ENCODE measurements around the gene SYT1. TPM values are rescaled to one million over a fixed set of nuclear protein-coding genes. Genes with fewer than 3 reads are reported as not detected.

The SYT1 gene
- total RNA-seq, 1 experiment from 2014 or later, result 44.9 TPM

GRCh38 chr12:78928200-78929074 lies 63.9 kb downstream of the SYT1 start:
- H3K9me3 ChIP-seq (ENCODE audit: control insufficient read depth in 1 of 2, insufficient read depth in 1 of 2, low read depth in 1 of 2, low read length in 2 of 2), result no peaks in the 10 kb centered on the region
- H3K4me2 ChIP-seq (ENCODE audit: low read length), result peak overlapping the region; percentile 29
- no peaks in the 10 kb centered on the region for H3K36me3 ChIP-seq (ENCODE audit: control insufficient read depth in 1 of 2, insufficient read depth in 2 of 2, low read length in 2 of 2)
- no peak overlapping the region for H3K9ac ChIP-seq (ENCODE audit: low read length)
- TF ChIP-seq SRF (IDR thresholded peaks at IDR 0.05; ENCODE audit: low read depth) (peak; percentile 47), POLR2AphosphoS5 (IDR thresholded peaks at IDR 0.05; ENCODE audit: low read depth, low read length) (peak; percentile 5; the same call in 1 of the 2 replicates), FOSL1 (IDR thresholded peaks at IDR 0.05; ENCODE audit: low read depth) (peak; percentile 66; the same call in 1 of the 2 replicates), CBX3 (IDR thresholded peaks at IDR 0.05; ENCODE audit: low read depth) (peak; percentile 86; the same call in 1 of the 2 replicates), JUND (IDR thresholded peaks at IDR 0.05) (peak; percentile 82), YY1 (IDR thresholded peaks at IDR 0.05; ENCODE audit: extremely low read depth, insufficient replicate concordance, low read depth, low read length) (peak; percentile 14), EGR1 (IDR thresholded peaks at IDR 0.05; ENCODE audit: low read depth) (no peak), SIN3A (IDR thresholded peaks at IDR 0.05; ENCODE audit: low read depth) (no peak), REST (IDR thresholded peaks at IDR 0.05; ENCODE audit: low read depth) (no peak), SP1 (IDR thresholded peaks at IDR 0.05; ENCODE audit: low read depth) (peak; percentile 81), ATF3 (IDR thresholded peaks at IDR 0.05) (0 out of 2 replicates have a peak, but pooled peaks have one; percentile 46), MAX (IDR thresholded peaks at IDR 0.05) (peak; percentile 70), CEBPB (IDR thresholded peaks at IDR 0.05; ENCODE audit: low read depth) (peak; percentile 84), ZFX (IDR thresholded peaks at IDR 0.05) (no peak)
- ATAC-seq (peak; percentile 92), DNase-seq (ENCODE audit: low read depth, low spot score) (peak; percentile 87)
- ChIA-PET CTCF (no interaction called here), RAD21 (ENCODE audit: low non-redundant PET in 1 of 2, low total read pairs in 2 of 2, uncharacterized antibody in 2 of 2, unreplicated experiment in 2 of 2) (interaction anchor here (0.6 to 1.3 kb wide), 2 partner anchors 42 to 438 kb away, joined by 3 read pairs; no protein-coding TSS in a partner anchor), POLR2A (interaction anchor here (0.6 to 1.8 kb wide), 10 partner anchors 10 to 954 kb away, joined by 3 to 6 read pairs (median 4); partner anchors contain the start of gene SYT1)
- H3K79me2 ChIP-seq (ENCODE audit: insufficient read depth, low read length), result peaks cover 4% of the 10 kb centered on the region
- no peak overlapping the region for H3K4me3 ChIP-seq (replicated peaks in 1 of 2; ENCODE audit: low read depth in 1 of 2, low read length in 2 of 2)
- H4K20me1 ChIP-seq (ENCODE audit: insufficient read depth), result no peaks in the 10 kb centered on the region
- H2AFZ ChIP-seq (ENCODE audit: low read depth, low read length, poor library complexity, severe bottlenecking), result no peak overlapping the region
- no peaks in the 10 kb centered on the region for H3K9me2 ChIP-seq (ENCODE audit: insufficient read depth)
- peak overlapping the region; percentile 46; the same call in 1 of the 2 replicates for H3K27ac ChIP-seq (ENCODE audit: low read depth, low read length)
- H3K27me3 ChIP-seq (ENCODE audit: insufficient read depth, low read length), result no peaks in the 10 kb centered on the region
- BruUV-seq (replicated peaks), result TSS peak; percentile 98
- H3K4me1 ChIP-seq (ENCODE audit: control insufficient read depth in 1 of 2, insufficient read depth in 2 of 2, low read length in 2 of 2), result peaks cover 13 to 31% of the 10 kb centered on the region in 2 experiments; a peak in 3 of 4 replicates
- intact Hi-C loops (cut with micrococcal nuclease), result loop anchor here (2.0 kb wide), 1 partner anchor 42 kb away; no protein-coding TSS in a partner anchor

All from HCT116 (cell line).